GM18508 (cell line): Measurements from ENCODE around the gene NUP42.

Experiments
- ATAC-seq: cut with Tn5 transposase; IDR thresholded peaks from one replicate; pipeline ENCODE4 v1.9.1; 2021; ENCODE audit warnings: moderate number of reproducible peaks; ENCODE audit not compliant: insufficient read depth, unreplicated experiment

The NUP42 gene

GRCh38 chr7:23228412-23228811 is 46.6 kb downstream of the NUP42 start:
- ATAC-seq = no peak

DNA sequence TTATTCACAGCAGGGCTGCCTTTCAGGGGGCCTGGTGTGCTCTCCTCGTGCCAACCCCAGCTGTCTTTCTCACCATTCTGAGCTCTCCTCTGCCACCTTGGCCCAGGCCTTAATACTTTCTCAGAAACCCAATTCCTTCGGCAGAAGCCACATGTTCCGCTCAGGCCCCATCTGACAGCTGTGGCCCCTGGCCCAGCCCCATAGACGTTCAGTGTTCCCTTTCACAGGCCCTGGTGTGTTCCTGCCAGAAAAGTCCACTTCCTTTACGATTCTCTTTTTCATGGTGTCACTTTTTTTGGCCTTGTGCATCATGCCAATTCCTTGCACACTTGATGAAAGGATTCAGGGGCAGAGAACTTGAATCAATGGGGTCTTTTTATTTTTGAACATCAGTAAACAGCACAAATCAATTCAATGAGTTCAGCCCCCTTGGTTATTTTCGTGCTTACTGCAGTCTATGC is 48.8 kb downstream of the NUP42 start:
- ATAC-seq = no peak

GRCh38 chr7:23232966-23233365 is 51.1 kb downstream of the NUP42 start:
- ATAC-seq = no peak

- peak; percentile 47 for ATAC-seq
Measured at GRCh38 chr7:23234569-23235296, 52.9 kb downstream of the NUP42 start.

DNA sequence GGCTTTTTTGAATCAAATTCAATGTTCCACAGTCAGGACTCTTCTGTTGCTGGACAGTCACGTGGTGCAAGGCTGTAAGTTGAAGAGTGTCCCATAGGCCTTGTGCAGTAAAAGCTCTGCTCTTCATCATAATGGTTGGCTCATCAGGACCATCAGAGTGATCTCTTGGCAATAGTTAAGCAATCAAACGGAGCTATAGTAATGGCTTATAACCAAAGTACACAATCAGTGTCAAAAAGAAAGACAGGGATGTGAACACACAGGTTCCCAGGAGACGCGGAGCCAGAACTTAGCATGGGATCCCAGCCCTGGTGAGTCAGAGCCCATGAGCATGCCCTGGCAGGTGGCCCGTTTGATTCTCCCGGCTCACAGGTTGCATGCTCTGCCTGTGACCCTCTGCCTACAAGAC is 54.0 kb downstream of the NUP42 start:
- ATAC-seq = no peak

- no peak for ATAC-seq
Measured at GRCh38 chr7:23237000-23237399, 55.2 kb downstream of the NUP42 start.

DNA sequence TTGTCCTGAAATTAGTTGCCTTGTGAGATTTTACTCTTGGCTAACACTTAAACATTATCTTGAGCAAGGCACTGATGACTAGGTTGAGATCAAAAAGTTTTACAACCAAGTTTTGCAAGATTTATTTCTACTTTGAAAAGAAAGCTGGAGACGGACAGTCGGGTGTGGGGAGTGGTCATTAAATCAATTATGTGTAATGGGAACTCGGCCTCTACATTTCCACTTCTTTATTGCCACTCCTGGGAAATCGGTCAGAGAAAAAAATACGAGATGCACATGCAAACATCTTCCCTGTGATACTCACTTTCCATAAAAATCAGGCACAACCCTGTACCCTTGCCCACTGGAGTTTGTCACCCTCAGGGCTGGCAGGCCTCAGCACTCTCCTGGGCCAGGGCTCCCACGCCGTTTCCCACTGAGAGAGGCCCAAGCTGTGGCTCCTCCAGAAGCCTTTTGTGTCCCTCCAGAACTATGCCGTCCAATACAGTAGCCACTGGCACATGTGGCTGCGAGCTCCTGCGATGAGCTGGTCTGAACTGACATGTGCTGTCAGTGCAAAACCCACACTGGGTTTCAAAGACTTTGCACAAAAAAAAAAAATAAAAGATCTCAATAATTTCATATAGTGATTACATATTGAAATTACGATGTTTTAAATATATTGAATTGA is 57.3 kb downstream of the NUP42 start:
- ATAC-seq = no peak

DNA sequence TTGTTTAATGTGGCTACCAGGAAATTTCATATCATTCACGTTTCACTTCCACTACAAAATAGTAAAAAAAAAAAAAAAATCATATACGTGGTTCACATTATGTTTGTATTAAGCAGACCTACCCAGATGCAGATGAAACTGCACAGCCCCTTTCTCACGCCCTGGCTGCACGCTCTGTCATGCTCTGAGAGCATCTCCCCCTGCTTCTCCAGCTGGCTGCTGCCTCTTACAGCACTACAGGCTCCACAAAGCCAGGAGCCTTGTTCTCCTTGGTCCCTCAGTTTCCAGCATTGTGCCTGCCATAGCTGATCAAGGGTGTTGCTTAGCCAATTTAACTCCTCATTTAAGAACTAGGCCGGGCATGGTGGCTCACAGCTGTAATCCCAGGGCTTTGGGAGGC is 57.9 kb downstream of the NUP42 start:
- no peak for ATAC-seq

- ATAC-seq = no peak
Measured at GRCh38 chr7:23242321-23242720, 60.5 kb downstream of the NUP42 start.

- no peak for ATAC-seq
Measured at GRCh38 chr7:23242935-23243334, 61.1 kb downstream of the NUP42 start.

DNA sequence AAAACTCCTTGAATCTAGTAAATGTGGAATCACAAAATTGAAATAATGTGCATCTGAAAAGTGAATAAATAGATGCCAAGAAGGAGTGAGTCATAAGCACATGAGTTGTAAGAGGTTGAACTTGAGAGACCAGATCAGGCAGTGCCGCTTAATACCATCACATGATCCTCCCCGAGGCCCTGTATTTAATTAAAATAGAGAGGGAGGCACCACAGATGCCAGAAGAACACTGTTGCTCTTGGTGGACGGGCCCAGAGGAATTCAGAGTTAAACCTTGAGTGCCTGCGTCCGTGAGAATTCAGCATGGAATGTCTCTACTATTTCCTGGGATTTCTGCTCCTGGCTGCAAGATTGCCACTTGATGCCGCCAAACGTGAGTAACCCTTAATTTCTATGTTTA is 64.7 kb downstream of the NUP42 start, which contains the start of gene GPNMB:
GPNMB (plus strand) TSS at position 221 of the 400 bp plus-strand sequence; CDS start at position 304, 83 bp downstream.
- no peak for ATAC-seq

- ATAC-seq = no peak
Measured at GRCh38 chr7:23247046-23247602, 65.3 kb downstream of the NUP42 start.

- no peak for ATAC-seq
Measured at GRCh38 chr7:23247603-23248335, 65.9 kb downstream of the NUP42 start.

DNA sequence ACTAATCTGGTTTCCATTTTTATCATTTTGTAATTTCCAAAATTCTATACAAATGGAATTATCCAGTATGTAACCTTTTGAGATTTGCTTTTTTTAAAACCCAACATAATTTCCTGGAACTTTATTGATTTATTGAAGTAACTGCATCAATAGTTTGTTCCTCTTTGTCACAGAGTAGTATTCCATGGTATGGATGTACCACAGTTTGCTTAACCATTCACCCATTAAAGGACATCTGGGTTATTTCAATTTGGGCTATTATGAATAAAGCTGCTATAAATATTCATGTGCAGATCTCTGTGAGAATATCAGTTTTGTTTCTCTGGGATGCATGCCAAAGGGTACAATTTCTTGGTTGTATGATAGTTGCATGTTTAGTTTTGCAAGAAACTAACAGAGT is 67.6 kb downstream of the NUP42 start:
- no peak for ATAC-seq
